C1 segment of cervical spinal cord (tissue), 14 donors: ENCODE data around the gene MAP3K5.

Experiments used
- DNase-seq, 14 donors: peaks; one replicate each; lab custom pipeline; 2025; lab: John Stamatoyannopoulos, UW

Gene MAP3K5

GRCh38 chr6:136750696-136751521 lies 41.4 kb downstream of the MAP3K5 start:
- DNase-seq = no peak

GRCh38 chr6:136749359-136749997 lies 42.8 kb downstream of the MAP3K5 start:
- no peak for DNase-seq

GRCh38 chr6:136747507-136747906 lies 44.8 kb downstream of the MAP3K5 start:
- no peak for DNase-seq

DNA sequence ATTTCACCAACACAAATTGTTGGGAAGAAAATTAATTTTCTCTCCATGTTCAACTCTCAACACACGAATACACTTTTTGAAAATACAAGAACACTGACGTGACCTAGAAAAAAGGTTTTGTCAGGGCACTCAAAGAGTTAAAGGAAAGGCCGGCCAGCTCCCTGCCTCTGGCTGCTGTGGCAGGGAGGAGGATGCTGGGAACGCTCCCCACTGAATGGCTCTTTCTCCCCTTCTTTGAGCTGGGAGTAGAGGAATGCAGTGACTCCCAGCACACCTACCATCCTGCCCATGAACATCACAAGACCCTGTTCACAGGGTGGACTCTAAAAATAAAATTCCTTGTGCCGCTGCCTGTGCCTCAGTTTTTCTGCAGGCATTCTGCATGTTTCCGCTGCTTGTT lies 47.0 kb downstream of the MAP3K5 start:
- peak in 2 of 14 donors; percentile 17 to 37 for DNase-seq

DNA sequence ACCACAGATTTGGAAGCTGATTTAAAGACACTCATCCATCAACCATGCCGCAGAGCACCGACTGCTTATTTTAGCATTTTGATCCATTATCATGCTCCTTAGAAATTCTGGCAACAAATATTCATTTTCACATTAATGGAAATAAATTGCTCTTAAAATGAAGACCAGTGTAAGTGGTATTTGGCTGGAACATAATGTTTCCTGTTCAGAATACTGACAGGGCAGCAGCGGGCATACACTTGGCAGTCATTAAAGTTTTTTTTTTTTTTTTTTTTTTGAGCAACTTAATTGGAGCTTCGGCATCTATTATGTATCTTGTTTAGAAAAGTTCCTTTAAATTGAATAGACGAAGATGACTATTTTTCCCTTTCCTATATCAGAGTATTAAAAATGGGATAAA lies 47.4 kb downstream of the MAP3K5 start:
- no peak for DNase-seq

DNA sequence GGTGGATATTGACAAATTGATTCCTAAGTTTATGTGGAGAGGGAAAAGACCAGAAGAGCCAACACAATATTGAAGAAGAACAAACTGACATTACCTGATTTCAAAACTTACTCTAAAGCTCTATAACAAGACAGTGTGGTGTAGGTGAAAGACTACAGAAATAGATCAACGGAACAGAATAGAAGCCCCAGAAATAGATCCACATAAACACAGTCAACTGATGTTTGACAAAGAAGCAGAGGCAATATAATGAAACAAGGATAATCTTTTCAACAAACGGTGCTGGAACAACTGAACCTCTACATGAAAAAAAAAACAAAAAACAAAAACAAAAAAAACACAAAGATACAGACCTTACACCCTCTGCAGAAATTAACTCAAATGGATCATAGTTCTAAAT lies 50.2 kb downstream of the MAP3K5 start:
- DNase-seq = no peak

DNA sequence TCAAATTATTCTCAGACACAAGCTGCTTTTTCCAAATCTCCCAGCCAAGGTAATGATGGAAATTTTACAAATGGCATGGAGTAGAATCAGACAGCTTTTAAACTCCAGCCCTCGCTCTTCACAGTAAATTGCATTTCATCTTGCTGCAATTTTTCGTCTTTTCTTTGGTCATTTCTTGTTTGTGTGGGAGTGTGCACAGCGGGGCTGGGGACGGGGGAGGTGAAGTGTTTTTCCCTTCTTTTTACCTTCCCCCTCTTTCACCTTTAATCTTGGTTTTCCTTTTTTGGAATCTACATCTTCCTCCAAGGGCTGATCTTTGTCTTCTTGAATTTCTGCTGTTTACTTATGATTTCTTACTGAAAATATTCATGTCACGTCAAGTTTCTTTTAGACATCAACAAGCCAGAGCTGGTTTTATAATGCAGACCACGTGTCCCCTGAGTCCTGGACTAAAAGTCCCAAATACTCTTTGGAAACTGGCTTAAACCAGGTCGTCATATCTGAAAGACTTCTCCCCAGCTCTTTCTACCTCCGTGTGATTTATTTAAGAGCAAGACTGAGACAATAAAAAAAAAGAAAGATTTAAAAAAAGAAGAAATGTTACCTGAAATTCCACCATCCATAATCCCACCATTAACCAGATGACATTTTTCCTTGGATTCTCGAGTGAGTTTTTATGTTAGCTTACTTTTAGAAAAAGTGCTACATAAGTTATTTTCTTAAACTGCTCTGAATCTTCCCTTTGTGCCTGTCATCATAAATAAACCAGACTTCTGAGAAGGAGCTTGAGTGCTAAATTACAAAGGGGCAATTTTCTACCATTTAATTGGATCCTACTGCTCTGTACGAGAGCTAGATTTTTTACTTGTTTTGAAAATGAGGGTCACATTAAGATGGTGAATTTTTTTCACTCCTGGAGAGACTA lies 52.0 kb downstream of the MAP3K5 start:
- no peak for DNase-seq

GRCh38 chr6:136739501-136739900 lies 52.8 kb downstream of the MAP3K5 start:
- no peak for DNase-seq

DNA sequence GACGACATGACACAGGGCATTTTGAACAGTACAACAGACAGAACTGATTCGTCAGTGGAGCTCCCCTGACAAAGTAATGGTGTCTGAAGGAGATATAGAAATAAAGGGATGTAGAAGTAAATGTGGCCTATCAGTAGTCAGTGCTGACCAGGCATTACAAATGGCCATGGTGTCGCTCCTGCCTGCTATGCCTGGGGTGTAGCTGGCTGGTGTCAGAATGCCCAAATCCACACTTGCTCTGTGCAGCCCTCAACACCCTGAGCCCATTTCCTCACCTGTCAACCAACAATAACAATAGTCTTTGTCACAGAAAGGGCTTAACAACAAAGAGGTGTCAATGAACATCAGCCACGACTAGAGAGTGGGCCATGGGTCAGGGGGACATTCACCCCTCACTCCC lies 53.2 kb downstream of the MAP3K5 start:
- DNase-seq = no peak

- no peak for DNase-seq
These were observed 53.6 kb downstream of the MAP3K5 start for GRCh38 chr6:136738692-136739057.

GRCh38 chr6:136737871-136738691 lies 54.2 kb downstream of the MAP3K5 start:
- DNase-seq = peak in 1 of 14 donors; percentile 47

- no peak for DNase-seq
These were observed 54.9 kb downstream of the MAP3K5 start for GRCh38 chr6:136737374-136737844.

DNA sequence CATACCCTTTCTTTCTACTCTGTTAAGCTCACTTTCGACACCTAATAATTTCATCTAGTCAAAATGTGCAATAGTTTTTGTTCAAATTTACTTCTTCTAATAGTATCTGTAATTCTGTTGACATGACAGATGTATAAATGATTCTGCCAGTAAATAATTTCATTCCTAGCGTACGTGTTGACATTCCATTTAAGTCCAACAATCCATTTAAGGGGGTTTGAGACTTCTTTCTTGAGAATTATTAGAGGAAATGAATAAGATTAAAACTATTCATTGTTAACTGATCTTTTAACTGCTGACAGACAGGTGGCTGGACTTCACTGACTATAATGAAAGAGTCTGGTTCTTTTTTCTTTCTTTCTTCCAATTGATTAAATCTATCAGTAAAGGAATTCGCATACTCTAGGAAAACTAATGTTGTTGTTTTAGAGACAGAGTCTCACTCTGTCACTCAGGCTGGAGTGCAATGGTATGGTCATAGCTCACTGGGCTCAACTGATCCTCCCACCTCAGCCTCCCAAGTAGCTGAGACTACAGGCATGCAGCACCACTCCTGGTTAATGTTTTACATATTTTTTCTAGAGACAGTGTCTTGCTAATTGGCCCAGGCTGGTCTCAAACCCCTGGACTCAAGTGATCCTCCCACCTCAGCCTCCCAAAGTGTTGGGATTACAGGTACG lies 55.9 kb downstream of the MAP3K5 start:
- no peak for DNase-seq

- no peak for DNase-seq
These were observed 57.3 kb downstream of the MAP3K5 start for GRCh38 chr6:136734977-136735376.

GRCh38 chr6:136732889-136733288 lies 59.4 kb downstream of the MAP3K5 start:
- DNase-seq = no peak

- DNase-seq = no peak
These were observed 62.4 kb downstream of the MAP3K5 start for GRCh38 chr6:136729832-136730231.

DNA sequence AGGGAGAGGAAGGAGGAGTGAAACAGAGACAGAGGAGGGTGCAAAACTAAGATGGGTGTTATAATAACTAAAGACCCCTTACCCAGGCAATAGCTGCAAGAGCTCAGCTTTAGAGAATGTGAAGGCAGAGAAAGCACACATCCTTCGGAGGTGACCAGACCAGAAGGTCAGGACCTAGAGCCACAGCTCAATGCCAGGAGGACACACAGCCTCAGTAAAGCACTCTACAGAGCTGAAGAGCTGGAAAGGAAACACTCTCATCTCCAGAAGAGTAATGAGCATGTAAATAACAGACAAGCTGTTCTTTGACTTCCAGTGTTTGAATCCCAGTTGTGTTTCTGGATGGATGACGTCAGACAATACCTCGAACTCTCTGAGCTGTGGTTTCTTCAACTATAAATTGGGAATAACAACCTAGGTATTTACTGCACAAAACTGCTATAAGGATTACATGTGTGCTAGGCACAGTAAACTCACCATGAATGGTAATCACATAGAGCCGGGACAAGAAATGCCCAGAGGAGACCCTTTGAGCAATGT lies 63.2 kb downstream of the MAP3K5 start:
- DNase-seq = no peak

DNA sequence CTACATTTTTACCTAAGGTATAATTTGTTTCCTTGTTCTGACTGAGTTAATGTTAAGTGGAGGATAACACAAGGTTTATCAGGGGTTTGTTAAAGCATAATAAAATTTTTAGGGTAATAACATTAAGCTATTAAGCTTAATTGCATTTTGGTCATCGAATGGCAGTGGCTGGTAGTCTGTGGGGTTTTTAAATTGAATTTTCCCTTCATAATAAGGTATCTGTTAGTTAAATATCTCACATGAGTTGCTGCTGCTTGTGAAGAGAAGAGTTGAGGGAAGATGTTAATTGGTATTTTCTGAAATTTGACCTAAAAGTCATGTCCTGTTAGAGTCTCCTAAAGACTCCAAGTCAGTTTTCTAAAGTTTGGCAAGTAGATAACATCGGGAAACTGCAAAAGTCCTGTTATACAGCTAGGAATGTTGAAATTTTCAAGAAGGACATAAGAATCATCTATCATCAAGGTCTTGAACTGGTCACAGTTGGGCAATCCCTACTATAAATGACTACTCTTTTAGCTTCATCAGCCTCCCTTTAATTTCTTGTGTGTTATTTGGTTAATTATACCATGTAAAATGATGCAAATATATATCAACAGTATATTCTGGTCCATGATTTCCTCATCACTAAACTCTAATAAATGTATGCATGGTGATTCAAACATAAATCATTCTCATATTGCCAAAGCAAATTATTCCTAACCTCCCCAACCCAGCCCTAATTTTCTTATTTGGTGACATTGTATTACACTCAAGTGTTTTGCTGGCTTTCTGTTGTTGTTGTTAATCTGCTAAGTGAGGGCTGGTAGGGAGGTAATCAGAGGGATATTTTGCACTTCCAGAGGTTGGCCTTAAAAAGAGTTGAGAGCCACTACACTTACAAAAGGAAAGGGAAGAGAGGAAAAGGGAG lies 64.0 kb downstream of the MAP3K5 start:
- no peak for DNase-seq

DNA sequence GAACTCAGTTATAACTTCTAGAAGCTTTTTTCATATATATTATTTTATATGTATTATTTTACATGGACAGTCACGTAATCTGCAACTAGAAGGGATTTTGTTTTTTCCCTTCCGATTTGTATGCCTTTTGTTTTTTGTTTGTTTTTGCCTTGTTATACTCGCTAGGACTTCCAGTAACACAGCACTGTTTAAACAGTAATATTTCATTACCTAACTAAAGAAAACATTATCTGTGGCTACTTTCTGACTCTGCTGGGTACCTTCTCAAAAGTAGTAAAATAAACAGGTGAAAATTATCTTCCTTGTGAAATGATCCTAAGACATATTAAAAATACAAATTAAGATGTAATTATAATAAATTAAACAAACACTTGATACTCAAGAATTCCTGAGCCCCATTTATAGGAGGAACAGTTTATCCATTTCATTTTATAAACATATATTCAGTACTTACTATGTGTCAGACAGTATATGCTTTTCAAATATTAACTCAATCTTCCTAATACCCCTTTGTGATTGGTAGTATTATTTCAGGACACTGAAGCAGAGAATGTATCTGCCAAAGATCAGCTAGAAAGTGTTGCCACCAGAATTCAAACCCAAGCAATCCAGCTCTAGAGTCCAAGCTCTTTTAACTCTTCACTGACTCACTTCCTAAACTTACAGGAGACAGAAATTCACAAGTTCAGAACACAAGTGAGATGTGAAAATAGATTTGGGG lies 65.3 kb downstream of the MAP3K5 start:
- no peak for DNase-seq
